ENCODE measurements around the gene HES5.
"Not testable (repeated sequence)": the region's sequence is repeated elsewhere in the genome, so short reads cannot be mapped to it uniquely, and the experiment has no call there.

Gene HES5, protein sequence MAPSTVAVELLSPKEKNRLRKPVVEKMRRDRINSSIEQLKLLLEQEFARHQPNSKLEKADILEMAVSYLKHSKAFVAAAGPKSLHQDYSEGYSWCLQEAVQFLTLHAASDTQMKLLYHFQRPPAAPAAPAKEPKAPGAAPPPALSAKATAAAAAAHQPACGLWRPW

GRCh38 chr1:2529784-2530512 is at the start of gene HES5:
HES5 (minus strand) TSS chr1:2530263; CDS start chr1:2530164, 99 bp downstream.
- DNase-seq (ENCODE audit: low read depth, low spot score), result no peak

GRCh38 chr1:2578758-2579118 is 48.7 kb upstream of the HES5 start:
- no peak for DNase-seq (ENCODE audit: low read depth, low spot score)

DNA sequence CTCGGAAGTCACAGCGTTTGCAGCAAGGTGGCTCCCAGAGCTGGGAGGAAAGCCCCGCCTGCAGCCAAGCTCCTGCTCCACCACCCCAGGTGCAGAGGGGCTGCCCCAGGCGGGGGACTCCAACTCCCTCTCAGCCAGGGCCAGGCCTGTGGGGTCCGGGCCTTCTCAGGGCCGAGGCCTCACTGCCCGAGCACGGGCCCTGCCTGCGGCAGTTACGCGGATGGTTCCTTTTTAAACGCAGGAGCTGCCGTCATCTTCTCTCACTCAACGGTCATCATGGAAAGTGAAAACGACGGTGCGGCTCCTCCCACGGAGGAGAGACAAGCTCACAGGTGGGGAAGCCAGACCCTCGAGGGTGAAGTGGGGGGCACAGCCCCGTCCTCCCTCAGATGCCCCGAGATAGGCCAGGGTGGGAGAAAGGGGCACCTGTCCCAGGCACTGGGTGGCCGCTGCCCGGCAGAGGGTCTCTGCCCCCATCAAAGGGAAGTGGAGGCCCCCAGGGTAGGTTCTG is 47.6 kb upstream of the HES5 start:
- DNase-seq (ENCODE audit: low read depth, low spot score), result not testable (repeated sequence)

DNA sequence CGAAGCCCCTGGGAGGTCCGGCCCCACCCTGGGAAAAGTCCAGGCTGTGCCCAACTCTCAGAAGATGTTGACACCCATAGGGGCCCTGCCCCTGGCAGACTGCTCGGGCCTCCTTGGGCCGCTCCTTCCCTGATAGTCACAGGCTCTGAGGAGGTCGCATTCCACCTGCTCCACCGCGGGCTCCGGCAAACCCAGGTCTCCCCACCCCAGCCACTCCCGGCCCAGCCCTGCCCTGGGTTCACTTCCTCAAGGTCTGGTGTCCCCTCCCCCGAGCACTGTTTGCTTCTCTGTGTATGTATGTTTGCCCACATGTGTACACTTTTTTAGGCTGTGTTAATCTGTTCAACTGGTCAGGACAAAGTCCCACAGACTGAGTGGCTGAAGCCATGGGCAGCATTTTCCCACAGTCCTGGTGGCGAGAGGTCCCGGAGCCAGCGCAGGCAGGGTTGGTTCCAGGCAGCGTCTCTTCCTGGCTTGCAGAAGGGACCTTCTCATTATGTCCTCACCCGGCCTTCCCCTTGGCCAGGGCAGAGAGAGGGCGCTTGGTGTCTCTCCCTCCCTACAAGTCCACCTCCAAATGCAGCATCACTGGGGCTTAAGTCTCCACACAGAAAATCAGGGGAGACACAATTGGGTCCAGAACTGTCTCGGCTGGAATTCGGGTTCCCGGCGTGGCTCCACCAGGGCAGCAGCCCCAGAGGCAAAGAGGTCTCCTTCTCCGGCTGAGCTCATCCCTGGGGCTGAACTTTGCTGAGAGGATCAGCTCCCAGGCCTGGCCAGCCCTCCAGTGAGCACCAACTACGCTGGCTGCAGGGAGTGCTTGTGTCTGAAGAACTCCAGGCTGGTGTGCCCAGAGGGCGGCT is 46.0 kb upstream of the HES5 start:
- DNase-seq (ENCODE audit: low read depth, low spot score), result no peak

DNA sequence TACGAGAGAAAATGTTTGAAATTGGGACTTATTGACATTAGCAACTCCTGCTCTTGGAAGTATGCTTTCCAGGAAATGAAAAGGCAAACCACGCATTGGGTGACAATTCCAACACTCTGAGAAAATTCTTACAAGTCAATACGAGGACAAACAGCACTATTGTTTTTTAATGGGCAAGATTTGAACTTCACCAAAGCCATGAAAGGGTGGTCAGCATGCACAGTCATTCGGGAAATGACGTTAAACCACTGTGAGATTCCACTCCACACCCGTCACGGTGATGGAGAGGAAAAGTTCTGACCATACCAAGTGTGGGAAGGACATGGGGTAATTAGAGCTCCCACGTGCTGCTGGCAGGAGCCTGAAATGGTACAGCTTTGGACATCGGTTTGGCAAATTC is 44.3 kb upstream of the HES5 start:
- DNase-seq (ENCODE audit: low read depth, low spot score), result no peak

GRCh38 chr1:2573250-2573920 is 43.3 kb upstream of the HES5 start:
- DNase-seq (ENCODE audit: low read depth, low spot score), result no peak

DNA sequence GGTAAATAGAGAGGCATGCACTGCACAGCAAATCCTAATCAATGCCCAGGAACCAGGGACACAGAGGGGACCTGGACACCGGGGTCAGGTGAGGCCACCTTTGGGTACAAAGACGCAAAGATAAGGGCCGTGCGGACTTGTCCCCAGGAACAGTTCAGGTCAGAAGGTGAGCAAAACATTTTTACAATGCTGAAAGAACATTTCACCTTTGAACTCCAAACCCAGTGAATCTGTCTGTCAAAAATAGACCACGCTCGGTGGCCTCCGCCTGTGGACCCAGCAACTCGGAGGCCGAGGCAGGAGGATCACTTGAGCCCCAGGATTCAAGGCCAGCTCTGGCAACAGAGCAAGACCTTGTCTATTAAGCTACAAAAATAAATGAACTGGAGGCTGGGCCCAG is 41.3 kb upstream of the HES5 start:
- no peak for DNase-seq (ENCODE audit: low read depth, low spot score)

DNA sequence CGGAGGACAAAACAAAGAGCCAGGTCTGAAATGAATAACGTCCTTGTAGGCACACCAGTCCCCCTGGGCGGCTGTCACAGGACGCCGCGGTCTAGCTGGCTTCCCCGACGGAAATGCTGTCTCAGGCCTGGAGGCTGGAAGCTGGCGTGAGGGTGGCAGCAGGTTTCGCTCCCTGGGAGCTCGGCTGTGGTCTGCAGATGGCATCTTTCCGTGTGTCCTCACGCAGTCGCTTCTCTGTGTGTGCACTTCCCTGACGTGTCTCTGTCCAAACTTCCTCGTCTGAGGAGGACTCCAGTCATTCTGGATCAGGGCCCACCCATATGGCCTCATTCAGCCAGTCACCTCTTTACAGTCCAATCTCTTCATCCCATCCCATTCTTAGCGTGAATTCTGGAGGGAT is 40.3 kb upstream of the HES5 start:
- no peak for DNase-seq (ENCODE audit: low read depth, low spot score)

DNA sequence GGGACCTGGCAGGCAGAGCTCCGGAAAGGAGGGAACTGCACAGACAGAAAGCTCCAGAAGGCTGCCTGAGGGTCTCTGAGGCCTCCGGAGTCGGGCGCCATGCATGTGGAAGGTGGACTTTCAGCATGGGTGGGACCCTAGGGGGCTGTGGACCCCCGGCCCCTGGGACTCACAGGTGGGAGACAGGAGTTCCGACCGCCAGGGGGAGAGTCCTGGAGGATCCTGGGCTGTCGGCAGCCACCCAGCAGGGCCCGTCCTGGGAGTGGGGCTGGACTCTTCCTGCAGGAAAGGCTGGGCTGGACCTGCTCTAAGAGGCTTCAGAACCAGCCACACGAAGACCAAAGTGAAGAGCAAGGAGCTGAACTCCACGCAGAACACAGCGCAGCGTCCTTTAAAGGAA is 39.6 kb upstream of the HES5 start:
- not testable (repeated sequence) for DNase-seq (ENCODE audit: low read depth, low spot score)

DNA sequence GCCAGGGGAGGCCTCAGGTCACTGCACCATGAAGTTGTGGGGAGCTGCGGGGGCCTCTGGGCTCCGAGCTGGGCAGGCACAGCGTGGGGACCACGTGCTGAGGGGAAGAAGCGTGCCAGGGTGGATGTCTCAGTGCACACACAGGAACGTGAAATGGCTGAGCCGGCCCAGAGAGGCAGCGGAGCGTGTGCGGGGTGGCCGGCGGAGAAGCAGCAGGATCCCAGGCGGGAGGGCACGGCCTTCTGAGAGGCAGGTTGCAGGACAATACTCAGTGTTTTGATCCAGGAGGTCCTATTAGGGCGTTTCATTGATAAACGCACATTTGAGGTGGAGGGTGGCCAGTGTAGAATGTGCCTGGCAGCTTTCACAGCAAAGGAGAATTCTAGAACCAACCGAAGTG is 39.0 kb upstream of the HES5 start:
- DNase-seq (ENCODE audit: low read depth, low spot score), result no peak

DNA sequence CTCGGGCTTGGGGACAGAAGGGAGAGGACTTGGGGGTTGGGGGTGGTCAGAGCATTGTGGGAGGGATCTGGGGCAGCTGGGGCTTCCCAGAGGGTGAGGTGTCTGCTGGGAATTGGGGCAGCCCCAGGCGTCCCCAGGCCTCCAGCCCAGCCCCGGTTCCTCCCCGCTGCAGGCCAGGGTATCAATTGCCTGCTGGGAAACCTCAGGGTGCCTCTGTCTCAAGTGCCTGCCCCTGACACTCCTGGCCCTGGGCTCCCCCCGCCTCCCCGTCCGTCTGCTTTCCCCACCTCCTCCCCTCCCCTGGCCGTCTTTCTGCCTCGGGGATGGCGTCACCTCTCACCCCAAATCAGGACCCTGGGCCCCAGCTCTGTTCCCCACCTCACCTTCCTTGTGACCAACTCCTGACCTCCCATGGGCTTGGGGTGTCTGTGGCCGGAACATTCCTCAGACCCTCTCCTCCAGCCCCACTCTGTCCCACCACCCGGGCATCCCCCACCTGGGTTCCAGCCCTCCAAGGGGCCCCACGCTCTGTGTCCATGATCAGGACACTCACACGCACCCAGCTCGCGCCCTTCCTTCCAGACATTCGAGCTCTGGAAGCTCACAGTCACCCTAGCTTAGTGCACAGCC is 38.2 kb upstream of the HES5 start:
- DNase-seq (ENCODE audit: low read depth, low spot score), result not testable (repeated sequence)

- DNase-seq (ENCODE audit: low read depth, low spot score), result no peak
These were observed 37.1 kb upstream of the HES5 start for GRCh38 chr1:2567083-2567679.

GRCh38 chr1:2566101-2567045 is 36.3 kb upstream of the HES5 start:
- peak; percentile 94 for DNase-seq (ENCODE audit: low read depth, low spot score)

- no peak for DNase-seq (ENCODE audit: low read depth, low spot score)
These were observed 34.8 kb upstream of the HES5 start for GRCh38 chr1:2564815-2565374.

DNA sequence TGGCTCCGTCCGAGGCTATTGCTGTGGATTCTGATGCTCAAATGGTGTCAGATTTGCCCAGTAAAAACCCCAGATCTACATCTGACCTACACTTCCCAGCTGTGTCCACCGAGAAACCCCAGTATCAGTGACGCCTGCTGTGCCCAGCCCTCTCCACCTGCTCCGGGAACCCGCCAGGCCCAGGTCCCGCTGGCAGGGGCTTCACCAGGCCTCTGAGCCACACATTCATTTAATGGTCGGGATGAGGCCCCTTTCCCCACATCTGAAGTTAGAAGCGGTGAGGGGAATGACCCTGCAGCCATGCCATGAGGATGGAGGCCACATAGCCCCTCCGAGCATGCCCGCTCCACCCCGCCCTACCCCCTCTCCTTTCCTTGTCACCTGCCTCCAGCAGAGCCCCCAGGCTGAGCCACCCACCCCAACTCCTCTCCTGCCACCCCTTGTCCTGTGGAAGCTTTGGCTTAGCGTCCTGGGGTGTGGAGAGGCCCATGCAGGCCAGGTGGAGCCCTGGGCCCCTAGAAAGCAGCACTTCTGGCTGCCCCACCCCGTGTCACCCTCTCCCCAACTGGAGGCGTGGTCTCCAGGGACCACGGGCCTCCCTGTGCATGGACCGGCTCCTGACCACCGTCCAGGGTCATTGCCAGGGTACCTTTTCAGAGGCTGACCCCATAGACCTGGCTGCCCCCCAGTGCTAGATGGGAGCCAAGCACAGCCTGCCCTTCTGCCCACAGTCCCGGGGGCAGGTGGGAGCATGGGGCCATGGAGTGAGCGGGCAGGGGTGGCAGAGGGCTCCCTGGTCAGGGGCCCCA is 34.1 kb upstream of the HES5 start:
- no peak for DNase-seq (ENCODE audit: low read depth, low spot score)

DNA sequence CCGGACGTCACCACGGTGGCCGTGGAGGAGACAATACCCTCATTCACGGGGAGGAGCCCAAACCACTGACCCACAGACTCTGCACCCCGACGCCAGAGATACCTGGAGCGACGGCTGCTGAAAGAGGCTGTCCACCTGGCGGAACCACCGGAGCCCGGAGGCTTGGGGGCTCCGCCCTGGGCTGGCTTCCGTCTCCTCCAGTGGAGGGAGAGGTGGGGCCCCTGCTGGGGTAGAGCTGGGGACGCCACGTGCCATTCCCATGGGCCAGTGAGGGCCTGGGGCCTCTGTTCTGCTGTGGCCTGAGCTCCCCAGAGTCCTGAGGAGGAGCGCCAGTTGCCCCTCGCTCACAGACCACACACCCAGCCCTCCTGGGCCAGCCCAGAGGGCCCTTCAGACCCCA is 33.1 kb upstream of the HES5 start:
- DNase-seq (ENCODE audit: low read depth, low spot score), result no peak

DNA sequence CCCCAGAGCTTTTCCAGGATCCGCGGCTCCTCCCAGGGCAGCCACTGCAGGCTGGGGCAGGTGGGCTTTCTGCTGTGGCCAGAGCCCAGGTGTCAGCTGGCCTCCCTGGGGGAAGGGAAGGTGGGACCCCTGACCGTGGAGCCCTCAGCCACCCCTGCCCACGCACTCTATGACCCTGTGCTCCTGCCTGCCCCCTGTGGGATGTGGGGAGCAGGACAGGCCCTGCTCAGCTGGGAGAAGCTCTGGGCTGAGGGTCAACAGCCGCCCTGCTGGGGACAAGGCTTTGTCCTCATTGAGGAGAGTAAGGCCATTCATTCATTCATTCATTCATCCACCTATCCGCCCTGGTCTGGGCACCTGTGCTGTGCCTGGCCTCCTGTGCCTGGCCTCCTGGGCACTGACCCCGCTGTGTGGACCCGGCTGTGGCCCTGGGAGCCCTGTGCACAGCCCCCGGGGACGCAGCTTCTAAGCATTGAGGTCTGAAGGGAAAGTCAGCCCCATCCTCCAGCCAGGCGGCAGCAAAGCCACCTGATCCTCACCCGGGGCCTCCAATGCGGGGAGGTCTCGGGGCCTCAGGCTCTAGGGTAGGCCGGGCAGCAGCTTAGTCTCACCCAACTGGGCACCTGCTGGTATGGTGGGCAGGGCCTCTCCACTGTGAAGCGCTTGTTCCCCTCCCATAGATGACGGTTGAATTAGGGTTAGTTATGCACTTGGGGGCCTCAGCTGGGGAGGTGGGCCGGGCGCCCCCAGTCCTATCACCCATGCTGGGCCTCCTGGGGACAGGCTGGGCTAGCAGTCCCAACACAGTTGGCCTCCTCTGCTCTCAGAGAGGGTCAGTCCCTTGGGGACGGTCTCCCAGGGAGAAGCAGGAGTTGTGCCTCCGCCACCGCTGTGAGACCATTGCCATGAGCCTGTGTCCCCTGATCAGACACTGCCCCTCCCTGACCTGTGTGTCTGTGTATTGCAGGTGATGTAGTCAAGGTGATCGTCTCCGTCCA is 32.1 kb upstream of the HES5 start:
- no peak for DNase-seq (ENCODE audit: low read depth, low spot score)

Data from ELF-1 (cell line).